NCI-H748 (cell line): Measurements from ENCODE around the gene ALDH1B1.

Experiments
- DNase-seq: peaks from one replicate; lab custom pipeline; 2025; ENCODE audit not compliant: unreplicated experiment; lab: John Stamatoyannopoulos, UW

Gene ALDH1B1

DNA sequence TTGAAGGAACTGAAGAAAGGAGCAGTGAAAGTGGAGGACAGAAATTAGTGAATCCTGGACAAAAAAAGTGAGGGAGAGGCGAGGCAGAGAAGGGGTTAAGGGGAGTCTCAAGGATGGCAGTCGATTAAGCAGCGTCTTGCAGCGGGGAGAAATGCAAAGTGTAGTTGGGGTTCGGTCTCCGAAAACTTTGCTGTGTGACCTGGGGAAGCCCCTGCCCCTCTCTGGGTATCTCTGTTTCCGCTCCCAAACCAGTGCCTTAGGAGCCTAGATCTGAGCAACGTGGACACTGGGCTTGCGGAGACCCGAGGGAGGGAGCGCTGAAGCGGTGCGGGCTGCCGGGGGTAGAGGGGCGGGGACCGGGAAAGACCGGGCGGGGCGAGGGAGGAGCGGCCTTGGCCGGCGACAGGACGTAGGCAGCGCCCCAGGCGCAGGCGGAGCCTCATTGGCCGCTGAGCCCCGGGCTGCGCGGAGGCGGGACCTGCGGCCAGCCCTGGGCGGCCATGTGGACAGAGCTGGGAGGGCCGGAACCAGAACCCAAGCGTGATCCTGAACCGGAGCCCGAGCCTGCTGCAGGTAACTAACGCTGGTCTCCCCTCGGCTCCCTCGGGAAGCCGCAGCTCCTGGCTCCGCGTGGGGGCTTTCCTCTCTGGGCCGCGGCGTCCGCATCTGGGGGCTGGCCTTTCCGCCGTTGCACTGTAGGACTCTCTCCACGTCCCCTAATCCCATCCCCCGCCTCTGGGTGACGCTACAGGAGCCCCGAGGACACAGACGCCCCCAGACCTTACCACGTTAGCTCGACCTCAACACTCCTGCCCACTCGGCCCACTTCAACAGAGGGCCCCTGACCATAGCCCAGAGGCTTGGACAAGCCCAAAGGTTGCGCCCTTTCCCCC is at the start of gene ALDH1B1:
Gene ALDH1B1 (plus strand): TSS at position 468 of the 893 bp plus-strand sequence. CDS start 3,047 bp downstream, outside the sequence.
- peak; percentile 92 for DNase-seq

DNA sequence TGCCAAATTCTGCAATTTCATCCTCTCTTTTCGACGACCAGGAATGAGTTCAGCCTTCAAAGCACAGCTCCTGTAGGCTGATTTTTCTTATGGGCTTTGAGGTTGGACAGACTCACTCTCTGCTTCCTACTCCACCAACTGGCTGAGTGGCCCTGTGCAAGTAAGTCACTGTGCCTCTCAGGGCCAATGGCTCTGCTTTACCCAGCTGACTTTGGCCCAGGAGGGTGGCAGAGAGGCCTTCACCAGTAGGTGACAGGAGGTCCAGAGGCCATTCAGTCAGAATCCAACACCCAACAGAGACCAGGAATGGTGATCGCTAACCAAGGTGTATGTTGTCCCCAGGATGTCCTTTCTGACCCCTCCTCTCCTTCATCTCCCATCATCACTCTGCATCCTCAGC is 49.5 kb upstream of the ALDH1B1 start:
- no peak for DNase-seq

DNA sequence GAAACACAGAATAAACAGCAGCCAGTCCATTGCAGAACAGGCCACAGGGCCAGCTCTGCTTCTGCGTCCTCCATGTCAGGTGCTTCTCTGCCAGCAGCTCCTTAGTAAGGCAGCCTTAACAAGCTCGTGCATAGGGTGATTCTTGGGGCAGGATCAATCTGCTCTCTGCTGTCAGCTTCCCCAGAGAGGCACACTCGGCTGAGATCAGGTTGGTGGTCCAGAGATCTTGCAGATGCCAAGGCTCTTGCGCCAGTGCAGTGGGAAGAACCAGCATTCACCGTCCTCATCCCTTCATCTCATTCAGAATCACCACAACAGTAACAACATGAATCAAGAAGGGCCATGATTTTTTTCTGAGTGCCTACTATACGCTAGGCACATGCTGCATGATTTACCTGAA is 49.0 kb upstream of the ALDH1B1 start:
- DNase-seq: no peak

DNA sequence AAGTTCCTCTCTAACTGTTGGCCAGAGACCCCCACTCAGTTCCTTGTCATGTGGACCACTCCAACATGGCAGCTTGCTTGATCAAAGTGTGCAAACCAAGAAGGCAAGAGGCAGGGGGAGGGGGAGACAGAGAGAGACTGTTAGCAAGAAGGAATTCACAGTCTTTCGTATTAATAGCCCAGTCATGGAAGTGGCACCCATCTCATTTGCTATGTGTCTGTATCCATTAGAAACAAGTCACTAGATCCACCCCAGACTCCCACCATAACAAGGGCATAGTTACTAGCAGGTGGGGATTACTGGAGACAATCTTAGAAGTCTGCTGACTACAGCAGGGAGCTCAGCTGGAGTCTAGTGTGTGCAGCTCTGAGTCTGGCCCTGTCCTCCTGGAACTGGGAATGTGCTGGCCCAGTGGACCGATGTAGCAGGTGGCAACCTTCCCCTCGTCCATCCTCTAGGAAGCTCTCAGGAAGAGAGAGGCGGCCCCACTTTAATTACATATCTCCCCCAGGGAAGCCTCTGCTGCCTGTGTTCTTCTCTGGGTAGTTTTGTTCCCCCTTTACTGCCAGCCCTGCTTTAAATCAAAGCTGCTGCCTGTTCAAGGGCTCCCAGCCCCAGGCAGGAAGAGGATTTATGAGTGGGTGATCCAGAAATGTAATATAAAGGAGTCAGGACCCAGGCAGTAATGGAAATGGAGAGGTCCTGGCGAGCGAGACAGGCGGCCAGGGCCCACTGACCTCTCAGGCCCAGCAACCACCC is 47.8 kb upstream of the ALDH1B1 start:
- no peak for DNase-seq

DNA sequence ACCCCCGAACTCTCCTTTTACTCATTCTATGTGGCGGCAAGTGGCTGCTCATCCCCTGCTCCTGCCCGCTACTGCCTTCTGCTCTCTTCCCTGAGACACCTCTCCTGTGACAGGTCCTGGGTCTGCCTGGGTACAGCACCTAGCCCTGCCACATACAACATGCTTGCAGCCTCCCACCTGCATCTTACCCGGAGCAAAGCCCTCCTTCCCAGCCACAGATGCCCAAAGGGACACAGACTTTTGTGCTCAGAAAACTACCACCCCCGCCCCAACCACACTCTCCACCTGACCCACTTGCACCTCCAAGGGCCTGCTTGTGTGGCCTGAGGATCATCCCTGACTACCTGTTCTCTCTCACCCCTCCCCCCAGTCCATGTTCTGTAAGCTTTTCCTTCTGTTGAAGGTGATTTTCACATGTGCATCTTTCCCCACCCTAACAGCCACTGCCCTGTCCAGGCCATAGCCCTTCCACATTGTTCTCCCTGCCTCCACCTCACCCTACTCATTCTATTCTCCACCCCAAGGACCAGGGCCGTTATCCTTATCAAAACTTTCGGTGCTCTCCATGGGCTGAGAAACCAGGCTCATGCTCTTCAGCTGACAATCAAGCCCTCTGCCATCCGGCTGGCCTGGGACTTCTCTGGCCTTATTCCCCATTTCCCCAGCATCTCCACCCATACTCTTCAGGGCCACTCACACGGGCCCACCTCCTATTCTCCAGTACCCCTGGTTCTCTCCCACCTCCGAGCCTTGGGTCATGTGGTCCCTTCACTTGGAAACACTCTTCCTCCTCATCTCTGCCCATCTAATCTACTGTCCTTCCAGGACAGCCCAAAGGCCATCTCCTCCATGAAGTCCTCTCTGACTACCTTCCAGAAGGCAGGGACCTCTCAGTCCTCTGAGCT is 46.4 kb upstream of the ALDH1B1 start:
- DNase-seq: no peak

DNA sequence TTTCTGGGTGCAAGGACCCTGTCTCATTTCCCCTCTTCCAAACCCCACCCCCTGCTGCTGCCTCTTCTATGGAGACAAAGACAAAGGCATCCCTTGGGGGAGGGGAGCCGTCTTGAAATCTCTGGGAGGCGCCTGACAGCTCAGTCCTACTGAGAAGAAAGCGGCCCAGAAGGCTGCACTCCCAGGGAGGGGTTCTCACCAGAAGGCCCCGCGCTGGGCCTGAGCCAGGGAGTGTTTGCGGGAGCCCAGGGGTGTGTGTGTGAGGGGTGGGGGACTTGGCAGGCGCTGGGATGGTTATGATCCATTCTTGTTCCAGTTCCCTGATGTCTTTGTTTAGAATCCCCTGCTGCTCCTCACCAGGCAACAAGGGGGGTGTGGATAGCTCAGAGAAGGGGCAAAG is 45.7 kb upstream of the ALDH1B1 start:
- peak; percentile 18 for DNase-seq

DNA sequence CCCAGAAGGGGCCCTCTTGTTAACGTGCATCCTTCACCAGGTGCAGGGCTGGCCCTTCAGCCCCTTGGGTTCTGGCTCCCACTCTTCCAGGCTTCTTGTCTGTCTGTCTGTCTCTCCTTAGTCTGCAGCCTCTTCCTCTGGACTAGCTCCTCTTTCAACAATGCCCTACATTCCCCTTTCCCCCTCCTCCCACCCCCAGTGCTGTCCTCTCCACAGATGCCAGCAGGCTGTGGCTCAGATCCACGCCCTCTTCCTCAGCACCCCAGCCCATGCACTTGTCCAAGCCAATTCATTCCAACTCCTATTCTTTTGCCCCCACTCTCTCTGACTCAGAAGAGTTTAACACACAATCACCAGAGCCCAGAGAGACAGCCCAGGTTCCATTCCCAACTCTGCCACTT is 45.2 kb upstream of the ALDH1B1 start:
- DNase-seq: no peak

DNA sequence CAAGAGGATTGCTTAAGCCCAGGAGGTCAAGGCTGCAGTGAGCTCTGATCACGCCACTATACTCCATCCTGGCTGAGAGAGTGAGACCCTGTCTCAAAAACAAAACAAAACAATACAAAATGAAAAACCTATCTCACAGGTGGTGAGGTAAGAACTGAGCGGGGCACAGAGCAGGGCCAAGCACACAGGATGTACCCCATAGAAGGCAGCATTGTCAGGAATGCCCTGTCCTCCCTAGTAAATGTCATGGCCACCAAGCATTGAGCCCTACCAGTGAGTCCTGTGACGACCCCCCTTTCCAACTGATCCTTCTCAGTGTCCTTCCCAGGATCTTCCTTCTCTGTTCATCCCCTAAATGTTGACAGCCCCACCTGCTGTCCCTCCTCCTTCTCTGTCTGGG is 44.6 kb upstream of the ALDH1B1 start:
- no peak for DNase-seq

DNA sequence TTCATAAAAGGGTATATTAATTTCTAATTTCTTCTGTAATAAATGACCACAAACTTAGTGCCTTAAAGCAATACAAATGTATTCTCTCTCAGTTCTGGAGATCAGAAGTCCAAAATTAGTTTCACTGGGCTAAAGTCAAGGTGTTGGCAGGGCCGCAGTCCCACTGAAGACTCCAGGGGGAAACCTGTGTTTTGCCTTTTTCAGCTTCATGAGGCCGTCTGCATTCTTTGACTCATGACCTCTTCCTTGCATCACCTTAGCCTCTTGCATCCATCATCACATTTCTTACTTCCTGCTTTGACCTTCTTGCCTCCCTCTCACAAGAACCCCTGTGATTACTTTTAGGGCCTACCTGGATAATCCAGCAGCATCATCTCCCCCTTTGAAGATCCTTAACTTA is 42.0 kb upstream of the ALDH1B1 start:
- no peak for DNase-seq

DNA sequence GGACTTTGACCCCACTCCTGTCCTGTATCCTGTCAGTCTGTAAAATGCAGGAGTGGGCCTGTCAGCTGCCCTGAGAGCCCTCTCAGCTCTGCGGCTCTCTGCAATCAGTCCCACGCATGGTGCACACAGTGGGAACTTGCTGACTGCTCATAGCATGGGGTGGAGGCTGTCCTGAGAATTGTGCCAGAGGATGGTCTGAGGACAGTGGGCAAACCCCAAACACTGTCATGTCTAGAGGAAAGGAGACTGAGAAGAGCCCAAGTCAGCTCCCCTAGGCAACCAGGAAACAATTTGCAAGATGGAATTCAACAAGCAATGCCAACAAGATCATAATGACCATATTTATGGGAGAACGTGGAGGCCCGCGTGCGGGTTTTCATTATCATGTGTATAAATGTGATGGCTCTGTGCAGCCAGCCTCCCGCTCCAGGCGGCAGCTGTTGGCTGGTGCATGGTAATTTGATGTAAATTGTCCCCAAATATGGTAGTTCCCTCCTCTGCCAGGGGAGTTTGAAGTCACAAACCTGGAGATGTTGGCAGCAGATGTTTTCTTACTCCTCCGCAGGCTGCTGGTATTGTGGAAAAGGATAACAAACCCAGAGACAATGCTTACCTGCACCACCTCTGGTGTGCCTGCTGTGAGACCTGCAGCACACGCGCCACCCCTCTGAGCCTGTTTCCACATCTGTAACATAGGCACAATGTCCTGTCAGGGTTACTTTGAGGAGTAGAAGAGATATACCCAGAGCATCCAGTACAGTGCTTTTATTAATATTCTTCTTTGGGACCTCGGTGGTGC is 39.8 kb upstream of the ALDH1B1 start:
- DNase-seq: peak; percentile 54

DNA sequence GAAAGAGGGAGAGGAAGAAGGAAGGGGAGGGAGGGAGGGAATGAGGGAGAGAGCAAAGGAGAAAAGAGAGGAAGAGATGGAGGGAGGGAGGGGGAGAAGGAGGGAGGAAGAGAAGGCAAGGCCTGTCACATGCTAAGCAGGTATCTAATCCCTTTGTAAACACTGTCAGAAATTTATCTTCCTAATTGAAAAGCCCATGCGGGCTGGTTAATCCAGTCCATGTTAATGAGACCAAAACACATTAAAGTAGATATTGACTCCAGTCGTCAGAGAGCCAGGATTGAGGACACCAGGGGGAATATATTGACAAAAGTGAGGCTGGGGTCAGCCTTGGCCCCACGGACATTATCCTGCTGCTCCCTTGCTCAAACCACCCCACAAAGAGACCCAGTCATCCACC is 37.4 kb upstream of the ALDH1B1 start:
- peak; percentile 29 for DNase-seq

DNA sequence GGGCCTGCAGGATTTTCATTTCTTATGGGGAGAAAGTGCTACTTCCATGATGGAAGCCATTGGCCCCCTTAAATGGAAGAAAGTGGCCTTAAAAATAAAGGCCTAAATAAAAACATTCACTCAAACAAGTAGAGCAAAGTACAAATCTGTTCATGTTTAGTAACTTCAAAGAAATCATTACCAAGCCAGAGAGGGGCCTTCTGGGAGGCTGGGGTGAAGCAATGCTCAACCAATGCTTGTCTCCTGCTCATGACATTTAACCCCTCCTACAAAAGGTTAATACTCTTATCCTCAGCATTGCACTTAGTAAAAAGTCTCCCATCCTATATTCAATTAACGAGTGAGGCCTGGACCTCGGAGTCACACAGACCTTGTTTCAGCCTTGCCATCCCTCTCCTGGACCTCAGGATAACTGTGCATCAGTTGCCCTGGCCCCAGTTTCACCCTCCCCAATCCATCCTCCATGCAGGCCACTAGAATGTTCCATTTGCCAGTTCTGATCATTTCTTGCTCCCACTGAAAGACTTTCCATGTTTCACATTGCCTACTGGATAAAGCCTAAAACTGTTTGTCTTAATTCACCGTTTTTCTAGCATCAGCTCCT is 36.9 kb upstream of the ALDH1B1 start:
- no peak for DNase-seq

DNA sequence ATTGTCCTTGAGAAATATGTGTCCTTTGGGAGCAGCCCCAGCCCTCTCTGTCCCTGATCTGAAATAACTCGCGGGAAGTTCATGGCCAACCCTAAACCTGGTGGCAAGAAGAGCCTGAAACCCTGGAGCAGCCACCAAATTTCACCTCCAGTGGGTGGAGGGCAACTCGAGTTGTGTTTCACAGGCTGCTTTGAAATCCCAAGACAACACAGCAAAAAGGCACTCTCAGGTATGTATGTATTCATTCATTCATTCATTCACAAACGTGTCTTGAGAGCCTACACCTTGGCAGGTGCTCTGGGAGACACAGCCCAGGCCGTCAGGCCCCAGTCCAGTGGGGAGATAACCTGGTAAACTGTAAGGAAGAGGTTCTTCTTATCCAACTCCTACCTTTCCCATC is 35.7 kb upstream of the ALDH1B1 start:
- DNase-seq: no peak

DNA sequence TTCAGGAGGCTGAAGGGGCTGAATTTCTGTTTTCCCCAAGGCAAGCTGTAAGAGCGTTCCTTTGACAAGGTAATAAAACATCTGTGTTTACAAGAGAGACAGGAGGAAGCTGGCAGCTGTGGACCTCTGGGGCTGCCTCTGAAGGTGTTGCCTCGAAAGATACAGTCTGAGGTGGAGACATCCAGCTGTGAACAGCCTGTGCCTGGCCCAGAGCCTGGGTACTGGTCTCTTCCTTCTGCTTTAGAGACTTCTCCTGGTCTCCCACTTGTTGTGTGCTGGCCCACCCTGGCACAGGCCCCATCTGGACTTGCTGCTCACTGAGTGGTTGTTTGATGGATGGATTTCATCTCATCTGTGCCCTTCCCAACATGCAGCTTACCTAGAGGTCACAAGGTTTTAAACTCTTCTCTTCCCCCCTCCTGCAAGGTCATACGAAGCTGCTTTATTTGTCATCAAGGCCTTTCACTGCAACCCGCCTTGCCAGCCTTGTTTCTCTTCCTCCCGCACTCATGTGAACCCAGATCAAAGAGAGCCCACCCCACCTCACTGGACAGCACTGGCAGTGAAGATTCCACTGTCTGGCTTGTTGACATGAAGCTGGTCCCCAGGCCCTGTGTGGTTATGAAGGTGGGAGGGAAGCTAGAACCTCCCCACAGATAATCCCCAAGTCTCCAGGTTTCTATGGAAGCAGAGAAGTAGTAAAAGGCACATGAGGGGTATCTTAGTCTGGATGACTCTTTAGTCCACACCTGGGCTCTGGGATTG is 35.0 kb upstream of the ALDH1B1 start:
- DNase-seq: no peak

DNA sequence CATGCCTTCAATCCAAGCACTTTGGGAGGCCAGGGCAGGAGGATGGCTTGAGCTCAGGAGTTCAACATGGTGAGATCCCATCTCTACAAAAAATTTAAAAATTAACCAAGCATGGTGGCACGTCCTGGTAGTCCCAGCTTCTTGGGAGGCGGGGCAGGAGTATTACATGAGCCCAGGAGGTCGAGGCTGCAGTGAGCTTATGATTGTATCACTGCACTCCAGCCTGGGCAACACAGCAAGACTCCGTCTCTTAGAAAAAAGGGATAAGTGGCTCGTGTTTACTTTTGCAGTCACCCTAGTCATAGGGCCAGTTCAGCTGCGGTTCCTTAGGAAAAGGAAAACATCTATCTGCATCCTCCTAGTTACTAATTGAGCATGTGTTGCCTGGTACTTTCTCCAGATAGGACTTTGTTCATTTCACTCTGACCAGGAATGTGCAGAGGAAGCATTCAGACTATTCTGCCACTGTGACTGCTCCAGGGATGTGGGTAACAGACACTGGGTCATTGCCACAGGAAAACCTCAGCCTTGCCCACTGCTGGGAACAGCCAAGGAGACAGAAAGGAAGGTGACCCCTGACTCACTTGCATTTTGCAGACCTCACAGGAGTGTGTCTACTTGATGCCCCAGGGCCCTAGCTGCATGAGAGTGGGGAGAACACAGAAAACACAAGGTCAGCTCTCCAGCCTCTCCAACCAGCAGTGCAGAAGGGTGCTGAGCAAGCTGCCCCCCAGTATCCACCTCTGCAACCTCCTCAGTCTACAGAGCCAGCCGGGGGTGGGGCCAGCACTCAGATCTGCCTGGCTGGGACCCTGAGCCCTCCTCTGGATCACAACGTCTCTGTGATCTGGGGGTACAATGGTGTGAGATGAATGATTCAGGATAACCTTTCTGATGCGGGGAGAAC is 33.9 kb upstream of the ALDH1B1 start:
- no peak for DNase-seq

DNA sequence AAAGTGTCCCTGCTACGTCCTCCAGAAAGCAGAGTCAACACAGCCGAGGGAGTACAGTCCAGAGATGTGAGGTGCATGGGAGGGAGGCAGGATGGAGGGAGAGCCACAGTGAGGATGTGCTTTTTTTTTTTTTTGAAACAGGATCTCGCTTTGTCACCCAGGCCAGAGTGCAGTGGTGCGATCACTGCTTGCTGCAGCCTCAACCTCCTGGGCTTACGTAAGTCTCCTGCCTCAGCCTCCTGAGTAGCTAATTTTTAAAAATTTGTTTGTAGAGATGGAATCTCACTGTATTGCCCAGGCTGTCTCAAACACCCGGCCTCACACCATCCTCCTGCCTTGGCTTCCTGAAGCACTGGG is 33.2 kb upstream of the ALDH1B1 start:
- DNase-seq: no peak

DNA sequence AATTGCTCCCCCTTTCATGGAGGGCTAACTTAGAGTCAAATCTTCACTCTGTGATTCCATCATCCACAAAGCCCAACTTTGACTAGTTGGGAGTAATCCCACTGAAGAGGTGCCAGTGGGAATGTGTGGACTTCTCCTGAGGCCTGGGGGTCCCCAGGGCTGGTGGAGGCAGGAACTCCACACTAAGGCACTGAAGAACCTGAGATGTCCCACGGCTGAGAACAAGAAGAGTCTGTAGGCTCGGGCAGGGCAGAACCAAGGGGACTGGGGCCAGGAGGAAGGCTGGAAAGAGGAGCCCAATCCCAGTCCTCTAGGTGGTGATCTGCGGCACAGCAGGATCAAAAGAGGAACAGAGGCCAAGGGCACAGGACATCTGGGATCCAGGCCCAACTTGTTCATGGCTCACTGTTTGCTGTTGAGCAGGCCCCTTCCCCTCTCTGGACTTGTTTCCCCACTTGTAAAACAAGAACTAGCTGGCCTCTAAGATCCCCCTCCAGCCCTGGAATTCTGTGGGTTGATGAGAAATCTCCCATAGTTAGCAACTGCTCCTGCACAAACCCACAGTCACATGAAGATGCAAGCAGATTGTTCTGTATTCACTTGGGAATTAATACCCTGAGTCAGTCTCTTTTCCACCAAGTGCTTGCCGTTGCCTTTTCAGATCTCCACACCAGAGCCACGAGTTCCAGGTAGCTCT is 32.7 kb upstream of the ALDH1B1 start:
- DNase-seq: no peak
